Neural progenitor cell (in vitro differentiated cells): Measurements from ENCODE around the gene EHD4. TPM values are rescaled to one million over a fixed set of nuclear protein-coding genes. Genes with fewer than 3 reads are reported as not detected.

Experiments
- DNase-seq: peaks from one replicate; pipeline ENCODE4 v3.0.0-alpha.2; 2016; ENCODE audit warnings: low spot score
- H2AFZ ChIP-seq: fragments of 200-600 bp; sonication (generic); replicated peaks from 2 replicates; pipeline ENCODE4 v1.6.1; 2016; ENCODE audit warnings: antibody characterized with exemption
- H3F3A ChIP-seq: fragments of 200-600 bp; sonication (generic); 2 replicates; pipeline ENCODE4 v1.6.1; 2016; ENCODE audit warnings: antibody characterized with exemption, low read depth
- H3K27ac ChIP-seq: fragments of 200-600 bp; sonication (generic); 2 replicates; pipeline ENCODE4 v1.5.1; 2016; ENCODE audit warnings: mild to moderate bottlenecking
- H3K27me3 ChIP-seq: fragments of 200-600 bp; sonication (generic); 2 replicates; pipeline ENCODE4 v1.6.1; 2016; ENCODE audit warnings: mild to moderate bottlenecking, moderate library complexity
- H3K36me3 ChIP-seq: fragments of 200-600 bp; sonication (generic); 2 replicates; pipeline ENCODE4 v1.5.1; 2016
- H3K4me1 ChIP-seq: fragments of 200-600 bp; sonication (generic); 2 replicates; pipeline ENCODE4 v1.6.1; 2016; ENCODE audit warnings: mixed run types
- H3K4me2 ChIP-seq: fragments of 200-600 bp; sonication (generic); 2 replicates; pipeline ENCODE4 v1.6.1; 2016
- H3K4me3 ChIP-seq: fragments of 200-600 bp; sonication (generic); 2 replicates; pipeline ENCODE4 v1.5.1; 2016
- H3K79me2 ChIP-seq: fragments of 200-600 bp; sonication (generic); 2 replicates; pipeline ENCODE4 v1.6.1; 2016; ENCODE audit warnings: low read depth
- H3K9ac ChIP-seq: fragments of 200-600 bp; sonication (generic); 2 replicates; pipeline ENCODE4 v1.6.1; 2016
- H3K9me3 ChIP-seq: fragments of 200-600 bp; sonication (generic); 2 replicates; pipeline ENCODE4 v1.5.1; 2016; ENCODE audit warnings: low read depth
- H4K20me1 ChIP-seq: fragments of 200-600 bp; sonication (generic); 2 replicates; pipeline ENCODE4 v1.6.1; 2016; ENCODE audit warnings: low read depth
- H3K27ac Mint-ChIP-seq: 3 replicates; pipeline ENCODE4 v1.8.0; 2021; ENCODE audit warnings: mixed read lengths
- H3K27me3 Mint-ChIP-seq: 2 replicates; pipeline ENCODE4 v1.8.0; 2022; ENCODE audit warnings: low read depth, mild to moderate bottlenecking, inconsistent platforms, moderate library complexity, mixed read lengths; ENCODE audit not compliant: insufficient read depth
- H3K36me3 Mint-ChIP-seq: 3 replicates; pipeline ENCODE4 v1.8.0; 2021; ENCODE audit warnings: mixed read lengths
- H3K4me1 Mint-ChIP-seq: 3 replicates; pipeline ENCODE4 v1.8.0; 2021; ENCODE audit warnings: mixed read lengths
- H3K4me3 Mint-ChIP-seq: 3 replicates; pipeline ENCODE4 v1.8.0; 2021; ENCODE audit warnings: mild to moderate bottlenecking, moderate library complexity, mixed read lengths
- H3K9me3 Mint-ChIP-seq: 3 replicates; pipeline ENCODE4 v1.8.0; 2020; ENCODE audit warnings: mixed read lengths
- EZH2 ChIP-seq: fragments of 200-600 bp; sonication (generic); IDR thresholded peaks from 2 replicates; pipeline ENCODE4 v1.6.1; 2017; ENCODE audit warnings: antibody characterized with exemption, mild to moderate bottlenecking, moderate library complexity
- EZH2phosphoT487 ChIP-seq: fragments of 200-600 bp; sonication (generic); IDR thresholded peaks from 2 replicates; pipeline ENCODE4 v1.6.1; 2017; ENCODE audit warnings: antibody characterized with exemption
- total RNA-seq: library from RNA; depleted of rRNA; stranded (reverse); fragments of >200 nt; gene quantifications from 2 replicates; pipeline ENCODE4 v1.2.3, GENCODE V29; 2015; ENCODE audit warnings: low replicate concordance
- TF ChIP-seq, protein P1 (sequence below): fragments of 200-600 bp; sonication (generic); IDR thresholded peaks from 2 replicates; pipeline ENCODE4 v1.5.1; 2017; ENCODE audit warnings: antibody characterized with exemption, mild to moderate bottlenecking

EHD4 gene
- total RNA-seq, 1 donor from 2014 or later = 6.9 TPM

DNA sequence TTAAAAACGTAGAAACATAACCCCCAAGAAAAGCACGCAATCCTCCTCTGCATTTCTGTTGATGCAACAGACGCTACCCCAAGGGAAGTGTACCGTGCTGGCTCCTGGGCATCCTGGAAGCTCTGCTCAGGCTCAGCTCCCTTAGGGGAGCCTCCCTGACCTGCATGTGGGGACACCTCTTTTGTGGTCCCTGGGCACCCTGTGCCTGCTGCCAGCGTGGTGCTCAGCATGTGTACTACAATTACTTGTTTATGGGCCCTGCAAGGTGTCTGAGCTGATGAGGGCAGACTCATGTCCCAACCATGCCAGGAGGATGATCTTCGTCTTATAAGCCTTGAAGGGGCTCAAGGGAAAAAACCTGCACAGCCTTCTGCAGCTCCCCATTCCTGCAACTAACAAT is 18.3 kb downstream of the EHD4 start:
- Histone ChIP-seq H3F3A (no peaks in the 10 kb centered on the region), H3K9me3 (no peaks in the 10 kb centered on the region), H3K27me3 (no peaks in the 10 kb centered on the region), H3K4me1 (no peaks in the 10 kb centered on the region), H4K20me1 (no peaks in the 10 kb centered on the region), H3K36me3 (no peaks in the 10 kb centered on the region), H3K27ac (no peak overlapping the region), H3K4me3 (no peak overlapping the region), H2AFZ (no peak overlapping the region), H3K79me2 (peaks cover 11% of the 10 kb centered on the region), H3K9ac (no peak overlapping the region), H3K4me2 (no peak overlapping the region)
- H3K4me3 Mint-ChIP-seq = no peak overlapping the region
- peak overlapping the region; percentile 42 for H3K27ac Mint-ChIP-seq
- TF ChIP-seq EZH2phosphoT487 (no peak), EZH2 (no peak)
- TF ChIP-seq, protein P1, sequence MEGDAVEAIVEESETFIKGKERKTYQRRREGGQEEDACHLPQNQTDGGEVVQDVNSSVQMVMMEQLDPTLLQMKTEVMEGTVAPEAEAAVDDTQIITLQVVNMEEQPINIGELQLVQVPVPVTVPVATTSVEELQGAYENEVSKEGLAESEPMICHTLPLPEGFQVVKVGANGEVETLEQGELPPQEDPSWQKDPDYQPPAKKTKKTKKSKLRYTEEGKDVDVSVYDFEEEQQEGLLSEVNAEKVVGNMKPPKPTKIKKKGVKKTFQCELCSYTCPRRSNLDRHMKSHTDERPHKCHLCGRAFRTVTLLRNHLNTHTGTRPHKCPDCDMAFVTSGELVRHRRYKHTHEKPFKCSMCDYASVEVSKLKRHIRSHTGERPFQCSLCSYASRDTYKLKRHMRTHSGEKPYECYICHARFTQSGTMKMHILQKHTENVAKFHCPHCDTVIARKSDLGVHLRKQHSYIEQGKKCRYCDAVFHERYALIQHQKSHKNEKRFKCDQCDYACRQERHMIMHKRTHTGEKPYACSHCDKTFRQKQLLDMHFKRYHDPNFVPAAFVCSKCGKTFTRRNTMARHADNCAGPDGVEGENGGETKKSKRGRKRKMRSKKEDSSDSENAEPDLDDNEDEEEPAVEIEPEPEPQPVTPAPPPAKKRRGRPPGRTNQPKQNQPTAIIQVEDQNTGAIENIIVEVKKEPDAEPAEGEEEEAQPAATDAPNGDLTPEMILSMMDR = no peak
- DNase-seq = no peak
- H3K27me3 Mint-ChIP-seq = peaks cover 7% of the 10 kb centered on the region
- peaks cover 4% of the 10 kb centered on the region for H3K36me3 Mint-ChIP-seq
- peaks cover 29% of the 10 kb centered on the region for H3K4me1 Mint-ChIP-seq
- H3K9me3 Mint-ChIP-seq = no peaks in the 10 kb centered on the region

- no peak for DNase-seq
- Histone ChIP-seq H3K4me3 (no peak overlapping the region), H3K9me3 (no peaks in the 10 kb centered on the region), H3K27ac (no peak overlapping the region), H3F3A (no peaks in the 10 kb centered on the region), H3K36me3 (no peaks in the 10 kb centered on the region), H3K4me2 (no peak overlapping the region), H3K9ac (no peak overlapping the region), H3K27me3 (no peaks in the 10 kb centered on the region), H3K79me2 (peaks cover 11% of the 10 kb centered on the region), H3K4me1 (peaks cover 5% of the 10 kb centered on the region), H2AFZ (no peak overlapping the region), H4K20me1 (peaks cover 4% of the 10 kb centered on the region)
- H3K4me1 Mint-ChIP-seq = peaks cover 30% of the 10 kb centered on the region
- TF ChIP-seq, protein P1 = no peak
- TF ChIP-seq EZH2 (no peak), EZH2phosphoT487 (no peak)
- peaks cover 4% of the 10 kb centered on the region for H3K36me3 Mint-ChIP-seq
- H3K27me3 Mint-ChIP-seq = peaks cover 5% of the 10 kb centered on the region
- H3K27ac Mint-ChIP-seq = no peak overlapping the region
- no peaks in the 10 kb centered on the region for H3K9me3 Mint-ChIP-seq
- H3K4me3 Mint-ChIP-seq = no peak overlapping the region
These were observed 20.3 kb downstream of the EHD4 start for GRCh38 chr15:41952013-41952563.

DNA sequence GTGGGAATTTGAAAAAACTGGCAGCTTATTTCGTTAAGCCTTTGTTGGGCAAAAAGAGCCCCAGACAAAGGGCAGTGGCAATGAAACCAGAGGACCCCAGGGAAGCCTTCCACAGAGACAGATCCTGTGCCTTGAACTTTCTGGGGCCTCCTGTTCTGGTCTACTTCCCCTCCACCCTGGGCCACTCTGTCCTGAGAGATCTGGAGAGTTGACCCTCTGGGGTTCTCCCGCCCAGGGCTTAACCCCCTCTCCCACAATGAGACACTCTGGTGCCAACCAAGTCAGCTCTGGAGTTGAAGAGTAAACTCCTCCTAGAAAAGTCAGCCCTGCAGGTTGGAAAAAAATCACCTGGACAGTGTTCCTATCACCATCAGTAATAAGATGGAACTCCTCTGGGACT is 20.8 kb downstream of the EHD4 start:
- H3K4me1 Mint-ChIP-seq = peaks cover 27% of the 10 kb centered on the region
- Histone ChIP-seq H3K27me3 (no peaks in the 10 kb centered on the region), H4K20me1 (peaks cover 5% of the 10 kb centered on the region), H2AFZ (no peak overlapping the region), H3K9me3 (no peaks in the 10 kb centered on the region), H3K4me3 (no peak overlapping the region), H3K27ac (no peak overlapping the region), H3K79me2 (peaks cover 11% of the 10 kb centered on the region), H3F3A (no peaks in the 10 kb centered on the region), H3K4me1 (peaks cover 5% of the 10 kb centered on the region), H3K9ac (no peak overlapping the region), H3K36me3 (no peaks in the 10 kb centered on the region), H3K4me2 (no peak overlapping the region)
- no peaks in the 10 kb centered on the region for H3K9me3 Mint-ChIP-seq
- DNase-seq = no peak
- peaks cover 4% of the 10 kb centered on the region for H3K36me3 Mint-ChIP-seq
- TF ChIP-seq, protein P1 = no peak
- no peak for TF ChIP-seq EZH2phosphoT487
- TF ChIP-seq EZH2 = no peak
- peaks cover 5% of the 10 kb centered on the region for H3K27me3 Mint-ChIP-seq
- H3K4me3 Mint-ChIP-seq = no peak overlapping the region
- no peak overlapping the region for H3K27ac Mint-ChIP-seq
